Liver (tissue), 3 donors: ENCODE measurements around the gene SLC22A3.

Source experiments
- ATF3 ChIP-seq: IDR thresholded peaks from 2 replicates; pipeline ENCODE4 v1.6.1; 2016; ENCODE audit warnings: antibody characterized with exemption
- CTCF ChIP-seq: fragments of 150-350 bp; IDR thresholded peaks from 2 replicates; pipeline ENCODE4 v1.5.1; 2017; ENCODE audit warnings: improper control_type of control experiment, low read depth, low read length; ENCODE audit not compliant: missing input control
- JUND ChIP-seq, 2 donors: IDR thresholded peaks; 2 replicates each; pipeline ENCODE4 v1.6.1; 2016; ENCODE audit warnings: antibody characterized with exemption in 2 of 2
- MAX ChIP-seq: IDR thresholded peaks from 2 replicates; pipeline ENCODE4 v1.6.1; 2016; ENCODE audit warnings: antibody characterized with exemption
- REST ChIP-seq: IDR thresholded peaks from 2 replicates; pipeline ENCODE4 v1.6.1; 2016; ENCODE audit warnings: antibody characterized with exemption, mild to moderate bottlenecking
- RXRA ChIP-seq, 2 donors: IDR thresholded peaks; 2 replicates each; pipeline ENCODE4 v1.6.1; 2017 to 2018; ENCODE audit warnings: antibody characterized with exemption in 2 of 2, mild to moderate bottlenecking in 1 of 2
- TAF1 ChIP-seq: conservative IDR thresholded peaks from 2 replicates; pipeline ENCODE4 v1.6.1; 2016; ENCODE audit warnings: antibody characterized with exemption, mild to moderate bottlenecking
- ZBTB33 ChIP-seq: IDR thresholded peaks from 2 replicates; pipeline ENCODE4 v1.6.1; 2016; ENCODE audit warnings: antibody characterized with exemption
- donor health status: healthy.
- donor health status: healthy.

- TF ChIP-seq CTCF (no peak), MAX (no peak), JUND (IDR thresholded peaks at IDR 0.05) (no peak), RXRA (IDR thresholded peaks at IDR 0.05) (no peak), ATF3 (no peak), REST (no peak), ZBTB33 (no peak), TAF1 (no peak)
Observed at GRCh38 chr6:160450849-160451248, 102.7 kb downstream of the SLC22A3 start.
